CD4-positive, CD25-positive, alpha-beta regulatory T cell (primary cell): ENCODE measurements around the gene GABBR2. TPM values are rescaled to one million over a fixed set of nuclear protein-coding genes. Genes with fewer than 3 reads are reported as not detected.

ENCODE experiments used
- ATAC-seq, 2 donors: fragments of 150-1000 bp; cut with Tn5 transposase; one replicate each; pipeline ENCODE4 v1.10.0; 2021; ENCODE audit warnings: low read depth in 2 of 2, moderate number of reproducible peaks in 2 of 2, moderate library complexity in 1 of 2
- DNase-seq, 3 donors: peaks; one replicate each; pipeline versions ENCODE4 v3.0.0 to v3.0.0-alpha.2; 2012 to 2022; ENCODE audit warnings: mixed read lengths in 1 of 3
- H3K27ac ChIP-seq: one replicate; pipeline ENCODE4 v1.7.0; 2013; ENCODE audit warnings: mild to moderate bottlenecking, low read length; ENCODE audit not compliant: insufficient read depth, poor library complexity, severe bottlenecking
- H3K27me3 ChIP-seq: one replicate; pipeline ENCODE4 v1.7.0; 2013; ENCODE audit warnings: low read length; ENCODE audit not compliant: control insufficient read depth, insufficient read depth
- H3K36me3 ChIP-seq: one replicate; pipeline ENCODE4 v1.7.0; 2013; ENCODE audit warnings: mild to moderate bottlenecking, low read length, moderate library complexity; ENCODE audit not compliant: control insufficient read depth, insufficient read depth
- H3K4me1 ChIP-seq: 2 replicates; pipeline ENCODE4 v1.7.0; 2013; ENCODE audit warnings: mild to moderate bottlenecking, low read length; ENCODE audit not compliant: insufficient read depth, control insufficient read depth, poor library complexity, severe bottlenecking
- H3K4me3 ChIP-seq: one replicate; pipeline ENCODE4 v1.7.0; 2013; ENCODE audit warnings: low read depth, mild to moderate bottlenecking, low read length, moderate library complexity
- H3K9me3 ChIP-seq, 2 experiments: 1 replicate in 1 of 2; 2 replicates in 1 of 2; pipeline ENCODE4 v1.7.0; 2013; ENCODE audit warnings: low read length in 2 of 2, mild to moderate bottlenecking in 1 of 2, moderate library complexity in 1 of 2; ENCODE audit not compliant: control insufficient read depth in 2 of 2
- H3K27ac Mint-ChIP-seq, 3 donors: one replicate each; pipeline ENCODE4 v1.8.0; 2020 to 2022; ENCODE audit warnings: mild to moderate bottlenecking in 3 of 3, mixed read lengths in 3 of 3, moderate library complexity in 2 of 3
- H3K27me3 Mint-ChIP-seq: one replicate; pipeline ENCODE4 v1.8.0; 2022; ENCODE audit warnings: mild to moderate bottlenecking, mixed read lengths
- H3K36me3 Mint-ChIP-seq: one replicate; pipeline ENCODE4 v1.8.0; 2020; ENCODE audit warnings: mixed read lengths
- H3K4me1 Mint-ChIP-seq, 4 donors: one replicate each; pipeline ENCODE4 v1.8.0; 2020 to 2022; ENCODE audit warnings: mixed read lengths in 4 of 4, mild to moderate bottlenecking in 1 of 4
- H3K4me3 Mint-ChIP-seq, 4 donors: one replicate each; pipeline ENCODE4 v1.8.0; 2020 to 2022; ENCODE audit warnings: mild to moderate bottlenecking in 4 of 4, mixed read lengths in 4 of 4, moderate library complexity in 3 of 4
- H3K9me3 Mint-ChIP-seq, 7 donors: one replicate each; pipeline ENCODE4 v1.8.0; 2020 to 2022; ENCODE audit warnings: mixed read lengths in 7 of 7, mild to moderate bottlenecking in 3 of 7, moderate library complexity in 2 of 7
- polyA plus RNA-seq, 4 donors: library from polyadenylated mRNA; unstranded; fragments of 300-500 nt; fragmentation: Illumina TruSeq; gene quantifications; one replicate each; pipeline ENCODE4 v1.2.3, GENCODE V29; 2021
- total RNA-seq: library from RNA; stranded (reverse); gene quantifications from one replicate; pipeline ENCODE4 v1.2.3, GENCODE V29; 2022

GABBR2 gene
- total and polyA plus RNA-seq, 5 donors from 2014 or later: not detected

DNA sequence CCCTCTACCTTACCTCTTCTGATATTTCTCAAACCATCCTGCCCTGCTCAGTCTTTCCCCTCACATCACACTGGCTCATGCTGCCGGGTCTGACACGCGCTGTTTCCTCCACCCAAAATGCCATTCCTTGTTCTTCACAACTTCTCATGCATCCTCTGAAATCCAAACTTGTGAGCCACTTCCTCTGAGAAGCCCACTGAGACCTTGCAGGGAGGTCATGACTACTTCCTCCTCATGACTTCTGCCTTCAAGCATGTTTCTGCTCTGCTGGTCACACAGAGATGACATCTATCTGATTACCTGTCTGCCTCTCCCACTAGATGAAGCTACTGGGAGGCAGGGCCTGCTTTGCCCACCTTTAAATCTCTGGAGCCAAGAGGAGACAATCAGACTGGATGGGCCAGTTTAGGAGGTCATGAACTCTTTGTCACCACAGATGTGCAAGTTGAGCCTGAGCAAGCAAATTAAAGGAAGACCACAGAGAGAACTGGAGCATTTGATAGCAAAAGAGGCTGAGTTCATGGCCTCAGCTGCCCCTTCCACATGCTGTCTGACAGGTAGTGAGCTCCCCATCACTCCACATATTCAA lies 333.5 kb downstream of the GABBR2 start:
- no peak overlapping the region for H3K27ac ChIP-seq
- ATAC-seq: no peak

DNA sequence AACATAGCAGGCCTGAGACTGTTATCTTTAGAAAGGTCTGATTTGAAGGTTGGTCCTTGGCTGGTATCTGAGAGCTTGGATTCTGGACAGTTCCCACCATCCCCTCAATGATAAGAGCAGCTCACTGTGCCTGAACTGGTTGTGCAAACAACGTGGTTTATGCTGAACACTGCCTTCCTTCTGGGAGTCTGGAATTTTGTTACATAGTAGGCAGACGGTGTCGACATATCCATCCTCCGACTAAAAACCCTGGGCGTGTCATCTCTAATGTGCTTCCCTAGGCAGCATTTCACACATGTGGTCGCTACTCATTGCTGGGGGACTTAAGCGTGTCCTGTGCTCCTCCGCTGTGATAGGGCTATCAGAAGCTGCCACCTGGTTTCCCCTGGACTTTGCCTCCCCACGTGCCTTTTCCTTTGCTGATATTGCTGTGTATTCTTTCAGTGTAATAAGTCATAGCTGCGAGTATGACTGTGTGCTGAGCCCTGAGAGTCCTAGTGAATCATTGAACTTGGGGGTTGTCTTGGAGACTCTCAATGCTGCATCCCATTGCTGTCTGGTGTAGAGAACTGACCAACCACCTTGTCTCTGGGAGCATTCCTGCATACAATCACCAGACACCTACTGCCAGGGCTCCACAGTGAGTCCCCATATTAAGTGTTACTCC lies 334.2 kb downstream of the GABBR2 start:
- Mint-ChIP-seq H3K4me3 (no peak overlapping the region), H3K4me1 (peaks cover 0 to 3% (median 0%) of the 10 kb centered on the region in 4 donors)

More for the DNA sequence above, 333.5 kb downstream of the GABBR2 start:
- Mint-ChIP-seq H3K4me3 (no peak overlapping the region), H3K27ac (no peak overlapping the region), H3K36me3 (no peaks in the 10 kb centered on the region), H3K9me3 (no peaks in the 10 kb centered on the region), H3K27me3 (no peaks in the 10 kb centered on the region), H3K4me1 (peaks cover 0 to 3% (median 0%) of the 10 kb centered on the region in 4 donors)
- Histone ChIP-seq H3K9me3 (no peaks in the 10 kb centered on the region), H3K4me1 (no peaks in the 10 kb centered on the region), H3K27me3 (no peaks in the 10 kb centered on the region), H3K36me3 (no peaks in the 10 kb centered on the region), H3K4me3 (no peak overlapping the region)
- DNase-seq: no peak

DNA sequence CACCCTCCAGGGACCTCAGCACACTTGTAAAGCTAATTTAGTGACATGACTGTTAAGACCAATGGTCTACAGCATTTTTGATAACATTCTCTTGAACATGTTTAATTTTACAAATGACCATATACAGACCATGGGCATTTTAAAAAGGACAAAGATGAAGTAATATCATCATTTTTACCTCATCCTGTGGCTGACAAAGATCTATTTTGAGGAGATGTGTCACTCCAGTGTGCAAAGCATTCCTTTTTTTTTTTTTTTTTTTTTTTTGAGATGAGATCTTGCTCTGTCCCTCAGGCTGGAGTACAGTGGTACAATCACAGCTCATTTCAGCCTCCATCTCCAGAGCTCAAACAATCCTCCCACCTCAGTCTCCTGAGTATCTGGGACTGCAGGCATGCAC lies 335.1 kb downstream of the GABBR2 start:
- no peaks in the 10 kb centered on the region for H3K4me1 ChIP-seq
- Mint-ChIP-seq H3K27me3 (no peaks in the 10 kb centered on the region), H3K9me3 (no peaks in the 10 kb centered on the region), H3K27ac (no peak overlapping the region), H3K4me1 (peaks cover 0 to 3% (median 0%) of the 10 kb centered on the region in 4 donors), H3K36me3 (no peaks in the 10 kb centered on the region), H3K4me3 (no peak overlapping the region)
- H3K27me3 ChIP-seq: no peaks in the 10 kb centered on the region
- DNase-seq: no peak
- no peak overlapping the region for H3K27ac ChIP-seq
- no peaks in the 10 kb centered on the region for H3K9me3 ChIP-seq
- no peaks in the 10 kb centered on the region for H3K36me3 ChIP-seq
- no peak overlapping the region for H3K4me3 ChIP-seq
- ATAC-seq: no peak

More for the DNA sequence above, 334.2 kb downstream of the GABBR2 start:
- Histone ChIP-seq H3K27ac (no peak overlapping the region), H3K27me3 (no peaks in the 10 kb centered on the region), H3K36me3 (no peaks in the 10 kb centered on the region), H3K9me3 (no peaks in the 10 kb centered on the region), H3K4me1 (no peaks in the 10 kb centered on the region), H3K4me3 (no peak overlapping the region)
- DNase-seq (no peak), ATAC-seq (no peak)
- Mint-ChIP-seq H3K36me3 (no peaks in the 10 kb centered on the region), H3K9me3 (no peaks in the 10 kb centered on the region), H3K27me3 (no peaks in the 10 kb centered on the region), H3K27ac (no peak overlapping the region)

DNA sequence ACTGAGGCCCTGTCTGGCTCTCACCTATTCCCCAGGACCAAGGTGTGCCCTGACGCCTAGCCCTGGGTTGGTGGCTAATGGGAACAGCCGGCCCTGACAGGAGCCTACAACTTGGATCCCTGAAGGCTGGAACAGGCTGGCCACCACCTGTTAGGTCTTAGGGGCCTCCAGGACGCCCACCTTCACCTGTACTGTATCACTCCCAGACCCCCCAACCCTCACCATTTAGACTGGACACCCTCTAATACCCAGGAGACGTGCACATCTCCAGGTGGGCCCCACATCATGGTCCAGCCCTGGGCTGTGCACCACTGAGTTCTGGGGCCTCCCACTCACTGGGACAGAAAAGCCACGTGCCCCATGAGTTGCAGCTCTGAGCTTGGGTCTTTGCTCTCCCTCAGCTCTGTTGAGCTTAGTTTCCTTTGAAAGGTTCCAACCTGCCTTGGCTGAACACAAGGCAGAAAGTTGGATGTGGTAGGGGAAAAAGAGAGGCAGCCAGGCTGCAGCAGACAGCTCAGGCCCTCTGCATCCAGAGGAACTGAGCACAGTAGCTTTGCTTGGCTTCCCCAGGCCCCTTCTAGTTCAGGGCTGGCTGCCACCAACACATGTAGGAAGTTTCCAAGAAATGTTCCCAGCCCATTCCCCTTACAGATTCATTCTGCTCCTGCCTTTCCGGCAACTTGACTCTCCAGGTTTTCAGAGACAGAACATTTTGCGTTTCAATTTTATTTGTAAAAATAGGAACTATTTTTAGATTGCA lies 336.5 kb downstream of the GABBR2 start:
- ATAC-seq (no peak), DNase-seq (no peak)
- no peak overlapping the region for H3K27ac ChIP-seq
- H3K4me1 ChIP-seq: no peaks in the 10 kb centered on the region
- H3K4me3 ChIP-seq: no peak overlapping the region
- peaks cover 0 to 2% (median 0%) of the 10 kb centered on the region in 7 donors for H3K9me3 Mint-ChIP-seq
- peaks cover 0 to 3% (median 0%) of the 10 kb centered on the region in 4 donors for H3K4me1 Mint-ChIP-seq
- H3K9me3 ChIP-seq: no peaks in the 10 kb centered on the region
- no peaks in the 10 kb centered on the region for H3K27me3 Mint-ChIP-seq
- H3K27ac Mint-ChIP-seq: no peak overlapping the region
- no peaks in the 10 kb centered on the region for H3K36me3 ChIP-seq
- no peaks in the 10 kb centered on the region for H3K27me3 ChIP-seq
- H3K4me3 Mint-ChIP-seq: no peak overlapping the region
- no peaks in the 10 kb centered on the region for H3K36me3 Mint-ChIP-seq

DNA sequence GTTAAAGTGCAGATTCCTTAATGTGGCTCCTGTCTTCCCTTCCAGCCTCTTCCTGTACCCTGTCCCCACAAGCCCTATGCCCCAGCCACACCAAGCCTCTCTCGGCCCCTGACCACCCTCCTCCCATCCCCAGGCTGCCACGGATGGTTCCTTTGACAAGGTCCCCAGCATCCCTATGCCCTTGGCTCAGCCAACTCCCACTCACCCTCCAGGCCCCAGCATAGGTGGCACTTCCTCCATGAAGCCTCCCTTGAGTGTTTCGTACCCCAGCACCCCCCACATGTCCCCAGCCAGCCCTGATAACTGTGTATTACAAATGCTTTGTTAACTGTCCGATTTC lies 337.8 kb downstream of the GABBR2 start:
- no peak overlapping the region for H3K4me3 Mint-ChIP-seq
- no peak overlapping the region for H3K27ac Mint-ChIP-seq
- DNase-seq: no peak
- peaks cover 9 to 10% of the 10 kb centered on the region in 2 experiments for H3K9me3 ChIP-seq
- ATAC-seq: no peak
- no peak overlapping the region for H3K4me3 ChIP-seq
- H3K27me3 Mint-ChIP-seq: no peaks in the 10 kb centered on the region
- H3K36me3 ChIP-seq: no peaks in the 10 kb centered on the region
- no peak overlapping the region for H3K27ac ChIP-seq
- no peaks in the 10 kb centered on the region for H3K36me3 Mint-ChIP-seq
- H3K4me1 Mint-ChIP-seq: peaks cover 0 to 3% (median 0%) of the 10 kb centered on the region in 4 donors
- H3K9me3 Mint-ChIP-seq: peaks cover 0 to 10% (median 3%) of the 10 kb centered on the region in 7 donors
- no peaks in the 10 kb centered on the region for H3K4me1 ChIP-seq
- H3K27me3 ChIP-seq: peaks cover 2% of the 10 kb centered on the region

DNA sequence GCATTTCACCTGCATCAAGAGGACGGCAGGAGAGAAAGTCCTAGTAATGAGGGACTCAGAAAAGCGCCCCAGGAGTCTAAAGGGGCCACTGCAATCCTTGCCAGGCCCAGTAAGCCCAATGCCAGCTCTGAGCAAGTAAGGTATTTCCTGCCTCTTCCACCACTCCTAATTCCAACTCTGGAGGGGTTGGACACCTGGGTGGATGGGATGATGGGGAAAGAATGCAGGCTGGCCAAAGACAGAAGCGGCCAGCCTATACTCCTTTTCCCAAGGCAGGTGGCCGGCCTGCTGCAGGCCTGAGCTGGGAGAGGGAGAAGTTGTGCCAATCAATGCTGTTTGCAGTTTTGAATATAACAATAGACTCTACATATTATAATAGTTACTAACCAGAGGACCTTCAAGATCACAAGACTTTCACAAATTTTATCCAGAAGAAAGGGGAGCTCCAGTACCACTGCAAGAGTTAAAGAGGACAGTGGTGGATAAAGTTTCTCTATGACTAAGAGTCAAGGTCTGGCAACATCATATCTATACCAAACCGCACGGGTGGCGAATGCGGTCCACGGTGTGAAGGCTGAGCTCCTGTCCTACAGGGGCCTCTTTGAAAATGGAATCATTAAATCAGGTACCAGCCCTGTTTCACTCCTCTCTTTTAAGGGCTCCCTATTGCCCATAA lies 338.3 kb downstream of the GABBR2 start:
- no peak overlapping the region for H3K4me3 Mint-ChIP-seq
- H3K27me3 ChIP-seq: peaks cover 2% of the 10 kb centered on the region
- peaks cover 15% of the 10 kb centered on the region in 2 experiments for H3K9me3 ChIP-seq
- H3K4me3 ChIP-seq: no peak overlapping the region
- no peak overlapping the region for H3K27ac ChIP-seq
- DNase-seq (no peak), ATAC-seq (no peak)
- peaks cover 0 to 15% (median 3%) of the 10 kb centered on the region in 7 donors for H3K9me3 Mint-ChIP-seq
- no peaks in the 10 kb centered on the region for H3K27me3 Mint-ChIP-seq
- H3K36me3 Mint-ChIP-seq: no peaks in the 10 kb centered on the region
- no peaks in the 10 kb centered on the region for H3K36me3 ChIP-seq
- no peaks in the 10 kb centered on the region for H3K4me1 ChIP-seq
- H3K4me1 Mint-ChIP-seq: peaks cover 0 to 3% (median 0%) of the 10 kb centered on the region in 4 donors
- no peak overlapping the region for H3K27ac Mint-ChIP-seq

DNA sequence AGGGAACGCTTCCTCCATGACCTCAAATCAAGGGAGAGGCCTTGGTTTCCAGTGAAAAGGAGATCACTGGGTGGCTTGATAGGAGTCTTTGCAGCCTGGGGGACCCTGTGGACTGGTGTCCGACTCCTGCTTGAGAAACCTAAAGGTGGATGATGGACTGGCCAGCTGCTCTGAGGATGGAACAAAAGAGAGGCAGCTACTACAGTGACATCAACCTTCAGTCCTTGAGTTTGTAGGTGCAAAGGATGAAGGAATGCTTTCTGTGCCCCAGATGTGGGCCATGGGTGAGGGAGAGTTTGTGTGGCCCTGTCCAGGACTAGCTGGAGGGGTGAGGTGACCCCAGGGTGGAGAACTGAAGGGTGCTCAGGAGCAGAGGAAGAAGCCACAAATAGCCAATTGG lies 338.8 kb downstream of the GABBR2 start:
- Mint-ChIP-seq H3K4me1 (no peaks in the 10 kb centered on the region), H3K27ac (no peak overlapping the region), H3K27me3 (no peaks in the 10 kb centered on the region), H3K36me3 (peaks cover 3% of the 10 kb centered on the region), H3K4me3 (no peak overlapping the region), H3K9me3 (peaks cover 3 to 20% (median 5%) of the 10 kb centered on the region in 7 donors)
- Histone ChIP-seq H3K4me1 (no peaks in the 10 kb centered on the region), H3K36me3 (no peaks in the 10 kb centered on the region), H3K9me3 (peaks cover 20 to 21% of the 10 kb centered on the region in 2 experiments), H3K27ac (no peak overlapping the region), H3K4me3 (no peak overlapping the region), H3K27me3 (peaks cover 2% of the 10 kb centered on the region)
- ATAC-seq (no peak), DNase-seq (no peak)
